Measurements from ENCODE around the gene ASPG. TPM values are rescaled to one million over a fixed set of nuclear protein-coding genes. Genes with fewer than 3 reads are reported as not detected.
A peak's percentile ranks its signal among the peaks of the same experiment; 100 is the strongest.

ASPG gene
- total RNA-seq, 2 donors from 2014 or later: 78.5 to 161 TPM

- H3K27ac ChIP-seq: peak overlapping the region; percentile 1 to 66
- peak overlapping the region; percentile 50 to 64 for H3K4me3 ChIP-seq
- TF ChIP-seq CTCF (IDR thresholded peaks at IDR 0.05): no peak
- no peaks in the 10 kb centered on the region for H3K9me3 ChIP-seq
- peaks cover 0 to 50% of the 10 kb centered on the region in 2 donors for H3K4me1 ChIP-seq
- no peak for DNase-seq (ENCODE audit: low spot score)
- peaks cover 0 to 14% of the 10 kb centered on the region in 2 donors for H3K27me3 ChIP-seq
- H3K36me3 ChIP-seq: no peaks in the 10 kb centered on the region
Measured at GRCh38 chr14:104139460-104140212, 54.1 kb downstream of the ASPG start.

- TF ChIP-seq CTCF (IDR thresholded peaks at IDR 0.05): no peak
- no peaks in the 10 kb centered on the region for H3K36me3 ChIP-seq
- H3K4me3 ChIP-seq: peak overlapping the region in 1 of 2 donors; percentile 64
- H3K9me3 ChIP-seq: no peaks in the 10 kb centered on the region
- peaks cover 0 to 14% of the 10 kb centered on the region in 2 donors for H3K27me3 ChIP-seq
- H3K27ac ChIP-seq: no peak overlapping the region
- DNase-seq (ENCODE audit: low spot score): no peak
- peaks cover 0 to 48% of the 10 kb centered on the region in 2 donors for H3K4me1 ChIP-seq
Measured at GRCh38 chr14:104140213-104140462, 54.6 kb downstream of the ASPG start.

- TF ChIP-seq CTCF (IDR thresholded peaks at IDR 0.05): no peak
- Histone ChIP-seq H3K4me3 (peak overlapping the region in 1 of 2 donors; percentile 64), H3K36me3 (no peaks in the 10 kb centered on the region), H3K27me3 (peaks cover 0 to 14% of the 10 kb centered on the region in 2 donors), H3K27ac (no peak overlapping the region), H3K4me1 (peaks cover 0 to 43% of the 10 kb centered on the region in 2 donors), H3K9me3 (no peaks in the 10 kb centered on the region)
- DNase-seq (ENCODE audit: low spot score): no peak
Measured at GRCh38 chr14:104140463-104141331, 55.2 kb downstream of the ASPG start.

- peaks cover 0 to 11% of the 10 kb centered on the region in 2 donors for H3K27me3 ChIP-seq
- TF ChIP-seq CTCF (IDR thresholded peaks at IDR 0.05): no peak
- no peak overlapping the region for H3K4me3 ChIP-seq
- no peak overlapping the region for H3K27ac ChIP-seq
- peaks cover 0 to 36% of the 10 kb centered on the region in 2 donors for H3K4me1 ChIP-seq
- DNase-seq (ENCODE audit: low spot score): no peak
- no peaks in the 10 kb centered on the region for H3K9me3 ChIP-seq
- H3K36me3 ChIP-seq: no peaks in the 10 kb centered on the region
Measured at GRCh38 chr14:104141621-104142091, 56.2 kb downstream of the ASPG start.

- Histone ChIP-seq H3K9me3 (no peaks in the 10 kb centered on the region), H3K27ac (no peak overlapping the region), H3K4me3 (no peak overlapping the region), H3K4me1 (peaks cover 0 to 36% of the 10 kb centered on the region in 2 donors), H3K36me3 (no peaks in the 10 kb centered on the region), H3K27me3 (peaks cover 0 to 5% of the 10 kb centered on the region in 2 donors)
- no peak for TF ChIP-seq CTCF (IDR thresholded peaks at IDR 0.05)
- DNase-seq (ENCODE audit: low spot score): no peak
Measured at GRCh38 chr14:104142136-104142945, 56.8 kb downstream of the ASPG start.
